HG03520 (cell line): ENCODE measurements around the gene NKX6-1.

Experiments used
- ATAC-seq: cut with Tn5 transposase; IDR thresholded peaks from one replicate; pipeline ENCODE4 v1.9.1; 2021; ENCODE audit warnings: mild to moderate bottlenecking, moderate library complexity; ENCODE audit not compliant: unreplicated experiment

The NKX6-1 gene

GRCh38 chr4:84498935-84499623, at the start of gene NKX6-1:
Gene NKX6-1 (minus strand): TSS chr4:84499292. CDS start chr4:84498228, 1,064 bp downstream.
- no peak for ATAC-seq

- no peak for ATAC-seq
These were observed 48.1 kb upstream of the NKX6-1 start for GRCh38 chr4:84547211-84547610.

GRCh38 chr4:84545093-84545492, 46.0 kb upstream of the NKX6-1 start:
- no peak for ATAC-seq

GRCh38 chr4:84535901-84536300, 36.8 kb upstream of the NKX6-1 start:
- ATAC-seq: no peak

- no peak for ATAC-seq
These were observed 32.6 kb upstream of the NKX6-1 start for GRCh38 chr4:84531689-84532088.

GRCh38 chr4:84530871-84531270, 31.8 kb upstream of the NKX6-1 start:
- no peak for ATAC-seq

- no peak for ATAC-seq
These were observed 31.4 kb upstream of the NKX6-1 start for GRCh38 chr4:84530454-84530853.

- ATAC-seq: no peak
These were observed 30.2 kb upstream of the NKX6-1 start for GRCh38 chr4:84529169-84529751.

GRCh38 chr4:84527391-84527790, 28.3 kb upstream of the NKX6-1 start:
- ATAC-seq: no peak

GRCh38 chr4:84515075-84515474, 16.0 kb upstream of the NKX6-1 start:
- no peak for ATAC-seq

GRCh38 chr4:84512277-84512676, 13.2 kb upstream of the NKX6-1 start:
- no peak for ATAC-seq

- ATAC-seq: no peak
These were observed 12.6 kb upstream of the NKX6-1 start for GRCh38 chr4:84511703-84512102.

- no peak for ATAC-seq
These were observed 8.8 kb upstream of the NKX6-1 start for GRCh38 chr4:84507941-84508340.

- no peak for ATAC-seq
These were observed 5.7 kb upstream of the NKX6-1 start for GRCh38 chr4:84504821-84505220.

GRCh38 chr4:84503495-84504437, 4.7 kb upstream of the NKX6-1 start:
- ATAC-seq: peak; percentile 76

- ATAC-seq: no peak
These were observed 3.9 kb upstream of the NKX6-1 start for GRCh38 chr4:84502955-84503373.

- no peak for ATAC-seq
These were observed 3.4 kb upstream of the NKX6-1 start for GRCh38 chr4:84502333-84502954.

- ATAC-seq: no peak
These were observed 2.7 kb upstream of the NKX6-1 start for GRCh38 chr4:84501721-84502267.

GRCh38 chr4:84501202-84501503, 2.1 kb upstream of the NKX6-1 start:
- ATAC-seq: no peak

GRCh38 chr4:84500386-84501201, 1.5 kb upstream of the NKX6-1 start:
- no peak for ATAC-seq
